ENCODE measurements around the gene DACH1. TPM values are rescaled to one million over a fixed set of nuclear protein-coding genes. Genes with fewer than 3 reads are reported as not detected.

The DACH1 gene
- total and polyA plus RNA-seq, 2 of the 13 experiments (the other 11 are each of a cell fraction or from before 2014, with no cell fraction given), result not detected

GRCh38 chr13:71714802-71715375 is 152.1 kb downstream of the DACH1 start (continued):
- TF ChIP-seq, protein P1, sequence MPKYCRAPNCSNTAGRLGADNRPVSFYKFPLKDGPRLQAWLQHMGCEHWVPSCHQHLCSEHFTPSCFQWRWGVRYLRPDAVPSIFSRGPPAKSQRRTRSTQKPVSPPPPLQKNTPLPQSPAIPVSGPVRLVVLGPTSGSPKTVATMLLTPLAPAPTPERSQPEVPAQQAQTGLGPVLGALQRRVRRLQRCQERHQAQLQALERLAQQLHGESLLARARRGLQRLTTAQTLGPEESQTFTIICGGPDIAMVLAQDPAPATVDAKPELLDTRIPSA (CRISPR knock-in tag; IDR thresholded peaks at IDR 0.05; ENCODE audit: borderline replicate concordance), result no peak
- TF ChIP-seq, protein P2, sequence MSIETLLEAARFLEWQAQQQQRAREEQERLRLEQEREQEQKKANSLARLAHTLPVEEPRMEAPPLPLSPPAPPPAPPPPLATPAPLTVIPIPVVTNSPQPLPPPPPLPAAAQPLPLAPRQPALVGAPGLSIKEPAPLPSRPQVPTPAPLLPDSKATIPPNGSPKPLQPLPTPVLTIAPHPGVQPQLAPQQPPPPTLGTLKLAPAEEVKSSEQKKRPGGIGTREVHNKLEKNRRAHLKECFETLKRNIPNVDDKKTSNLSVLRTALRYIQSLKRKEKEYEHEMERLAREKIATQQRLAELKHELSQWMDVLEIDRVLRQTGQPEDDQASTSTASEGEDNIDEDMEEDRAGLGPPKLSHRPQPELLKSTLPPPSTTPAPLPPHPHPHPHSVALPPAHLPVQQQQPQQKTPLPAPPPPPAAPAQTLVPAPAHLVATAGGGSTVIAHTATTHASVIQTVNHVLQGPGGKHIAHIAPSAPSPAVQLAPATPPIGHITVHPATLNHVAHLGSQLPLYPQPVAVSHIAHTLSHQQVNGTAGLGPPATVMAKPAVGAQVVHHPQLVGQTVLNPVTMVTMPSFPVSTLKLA (IDR thresholded peaks at IDR 0.05), result no peak
- no peak for TF ChIP-seq PRPF4 (IDR thresholded peaks at IDR 0.05; ENCODE audit: low read depth, low read length, poor library complexity, severe bottlenecking)
- no peak for TF ChIP-seq MED1 (CRISPR knock-in tag; IDR thresholded peaks at IDR 0.05)
- no peak for TF ChIP-seq THAP9 (CRISPR knock-in tag; IDR thresholded peaks at IDR 0.05; ENCODE audit: borderline replicate concordance)
- TF ChIP-seq NFRKB (IDR thresholded peaks at IDR 0.05), result no peak
- no peak for TF ChIP-seq FOXK1 (CRISPR knock-in tag; IDR thresholded peaks at IDR 0.05; ENCODE audit: borderline replicate concordance, low read depth)
- no peak for TF ChIP-seq EP300 (IDR thresholded peaks at IDR 0.05; ENCODE audit: low read depth in 2 of 2, low read length in 2 of 2)
- no peak for TF ChIP-seq EP300 (CRISPR knock-in tag; IDR thresholded peaks at IDR 0.05; ENCODE audit: borderline replicate concordance)
- TF ChIP-seq GTF2F1 (IDR thresholded peaks at IDR 0.05; ENCODE audit: low read length), result no peak
- TF ChIP-seq ZNF766 (CRISPR knock-in tag; IDR thresholded peaks at IDR 0.05; ENCODE audit: borderline replicate concordance), result no peak
- no peak for TF ChIP-seq ZNF7 (CRISPR knock-in tag; IDR thresholded peaks at IDR 0.05)
- no peak for TF ChIP-seq ELF1 (CRISPR knock-in tag; IDR thresholded peaks at IDR 0.05)
- TF ChIP-seq ZNF235 (CRISPR knock-in tag; IDR thresholded peaks at IDR 0.05; ENCODE audit: borderline replicate concordance), result no peak
- TF ChIP-seq, protein P3, sequence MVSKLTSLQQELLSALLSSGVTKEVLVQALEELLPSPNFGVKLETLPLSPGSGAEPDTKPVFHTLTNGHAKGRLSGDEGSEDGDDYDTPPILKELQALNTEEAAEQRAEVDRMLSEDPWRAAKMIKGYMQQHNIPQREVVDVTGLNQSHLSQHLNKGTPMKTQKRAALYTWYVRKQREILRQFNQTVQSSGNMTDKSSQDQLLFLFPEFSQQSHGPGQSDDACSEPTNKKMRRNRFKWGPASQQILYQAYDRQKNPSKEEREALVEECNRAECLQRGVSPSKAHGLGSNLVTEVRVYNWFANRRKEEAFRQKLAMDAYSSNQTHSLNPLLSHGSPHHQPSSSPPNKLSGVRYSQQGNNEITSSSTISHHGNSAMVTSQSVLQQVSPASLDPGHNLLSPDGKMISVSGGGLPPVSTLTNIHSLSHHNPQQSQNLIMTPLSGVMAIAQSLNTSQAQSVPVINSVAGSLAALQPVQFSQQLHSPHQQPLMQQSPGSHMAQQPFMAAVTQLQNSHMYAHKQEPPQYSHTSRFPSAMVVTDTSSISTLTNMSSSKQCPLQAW (CRISPR knock-in tag; IDR thresholded peaks at IDR 0.05), result no peak
- TF ChIP-seq ZNF143 (CRISPR knock-in tag; IDR thresholded peaks at IDR 0.05), result no peak
- TF ChIP-seq ZBTB21 (CRISPR knock-in tag; IDR thresholded peaks at IDR 0.05), result no peak
- no peak for TF ChIP-seq GATAD2A (CRISPR knock-in tag; IDR thresholded peaks at IDR 0.05)

All from HepG2 (cell line).